HG02884 (cell line): Measurements from ENCODE around the gene MYO6.
"Not testable (repeated sequence)": the region's sequence is repeated elsewhere in the genome, so short reads cannot be mapped to it uniquely, and the experiment has no call there.

Source experiments
- ATAC-seq: cut with Tn5 transposase; IDR thresholded peaks from one replicate; pipeline ENCODE4 v1.9.1; 2021; ENCODE audit warnings: mild to moderate bottlenecking, moderate library complexity; ENCODE audit not compliant: unreplicated experiment

MYO6 gene

GRCh38 chr6:75880305-75880704 is 131.3 kb downstream of the MYO6 start:
- no peak for ATAC-seq

- ATAC-seq, result no peak
Measured at GRCh38 chr6:75882734-75883133, 133.7 kb downstream of the MYO6 start.

- no peak for ATAC-seq
Measured at GRCh38 chr6:75884822-75885221, 135.8 kb downstream of the MYO6 start.

- ATAC-seq, result no peak
Measured at GRCh38 chr6:75892384-75892783, 143.3 kb downstream of the MYO6 start.

GRCh38 chr6:75893058-75893775 is 144.2 kb downstream of the MYO6 start:
- ATAC-seq, result peak; percentile 83

- ATAC-seq, result no peak
Measured at GRCh38 chr6:75893776-75894152, 144.7 kb downstream of the MYO6 start.

GRCh38 chr6:75896526-75896925 is 147.5 kb downstream of the MYO6 start:
- ATAC-seq, result no peak

- not testable (repeated sequence) for ATAC-seq
Measured at GRCh38 chr6:75900216-75900615, 151.2 kb downstream of the MYO6 start.

- not testable (repeated sequence) for ATAC-seq
Measured at GRCh38 chr6:75905129-75905528, 156.1 kb downstream of the MYO6 start.

GRCh38 chr6:75906871-75907270 is 157.8 kb downstream of the MYO6 start:
- ATAC-seq, result no peak

GRCh38 chr6:75907444-75907843 is 158.4 kb downstream of the MYO6 start:
- no peak for ATAC-seq

GRCh38 chr6:75913040-75913439 is 164.0 kb downstream of the MYO6 start:
- ATAC-seq, result no peak

GRCh38 chr6:75922226-75922625 is 173.2 kb downstream of the MYO6 start:
- no peak for ATAC-seq

GRCh38 chr6:75926293-75927168 is 177.5 kb downstream of the MYO6 start:
- peak; percentile 58 for ATAC-seq

GRCh38 chr6:75931011-75931680 is 182.1 kb downstream of the MYO6 start:
- ATAC-seq, result no peak

- ATAC-seq, result peak; percentile 32
Measured at GRCh38 chr6:75932067-75932466, 183.0 kb downstream of the MYO6 start.

GRCh38 chr6:75933387-75933975 is 184.4 kb downstream of the MYO6 start:
- ATAC-seq, result no peak

GRCh38 chr6:75934643-75935472 is 185.8 kb downstream of the MYO6 start:
- peak; percentile 79 for ATAC-seq

- ATAC-seq, result peak; percentile 2
Measured at GRCh38 chr6:75935473-75935793, 186.4 kb downstream of the MYO6 start.

- ATAC-seq, result no peak
Measured at GRCh38 chr6:75936682-75937081, 187.6 kb downstream of the MYO6 start.
